ENCODE data around the gene KATNB1. TPM values are rescaled to one million over a fixed set of nuclear protein-coding genes. Genes with fewer than 3 reads are reported as not detected.

The KATNB1 gene
- total and polyA plus RNA-seq, 2 donors (not counting 1 experiment from before 2014, with no cell fraction given), result 6.7 to 15.2 TPM

DNA sequence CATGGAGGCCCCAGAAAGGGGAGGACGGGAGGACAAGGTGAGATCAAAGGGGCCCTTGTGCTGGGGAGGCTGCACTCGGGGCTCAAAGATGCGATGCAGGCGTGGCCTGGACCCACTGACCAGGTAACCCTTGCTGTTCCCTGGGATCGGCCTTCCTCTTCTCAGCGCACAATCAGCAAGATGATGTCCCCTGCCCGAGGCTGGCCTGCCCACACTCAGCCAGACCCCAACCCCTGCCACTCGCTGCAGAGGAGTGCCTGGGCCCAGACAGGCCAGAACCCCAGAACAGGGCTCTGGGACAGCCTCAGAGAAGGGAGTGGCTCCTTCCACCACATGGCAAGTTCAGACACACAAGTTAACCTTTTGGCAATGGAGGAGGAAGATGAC, 51.9 kb downstream of the KATNB1 start:
- Histone ChIP-seq H3K9ac (ENCODE audit: insufficient read depth, low read length) (no peak overlapping the region), H3K27ac (ENCODE audit: insufficient read depth, low read length) (no peak overlapping the region), H2AFZ (ENCODE audit: low read length) (no peak overlapping the region), H3K27me3 (ENCODE audit: control insufficient read depth, insufficient read depth, low read length) (no peaks in the 10 kb centered on the region), H3K4me3 (replicated peaks in 1 of 4; ENCODE audit: control extremely low read depth in 1 of 4, insufficient read depth in 1 of 4, low read depth in 3 of 4, low read length in 4 of 4) (no peak overlapping the region), H3K4me1 (ENCODE audit: control insufficient read depth, extremely low read depth, insufficient read depth, low read length) (peaks cover 10% of the 10 kb centered on the region), H3K9me3 (ENCODE audit: control insufficient read depth, insufficient read depth, low read depth, low read length) (no peaks in the 10 kb centered on the region), H3K79me2 (ENCODE audit: control insufficient read depth, insufficient read depth, low read length) (no peaks in the 10 kb centered on the region), H3K36me3 (ENCODE audit: control insufficient read depth, insufficient read depth, low read length) (peaks cover 15% of the 10 kb centered on the region), H4K20me1 (ENCODE audit: control insufficient read depth, extremely low read depth, insufficient read depth, low read length) (no peaks in the 10 kb centered on the region), H3K4me2 (ENCODE audit: extremely low read depth, insufficient read depth, low read length) (no peak overlapping the region)
- no peak for DNase-seq (ENCODE audit: low read depth in 2 of 2)
- TF ChIP-seq CTCF (conservative IDR thresholded peaks at IDR 0.05 in 1 of 2, IDR thresholded peaks at IDR 0.05 in 1 of 2; ENCODE audit: low read depth in 1 of 2, low read length in 2 of 2), result no peak
- TF ChIP-seq EZH2 (IDR thresholded peaks at IDR 0.05; ENCODE audit: low read length, missing control alignments), result no peak

DNA sequence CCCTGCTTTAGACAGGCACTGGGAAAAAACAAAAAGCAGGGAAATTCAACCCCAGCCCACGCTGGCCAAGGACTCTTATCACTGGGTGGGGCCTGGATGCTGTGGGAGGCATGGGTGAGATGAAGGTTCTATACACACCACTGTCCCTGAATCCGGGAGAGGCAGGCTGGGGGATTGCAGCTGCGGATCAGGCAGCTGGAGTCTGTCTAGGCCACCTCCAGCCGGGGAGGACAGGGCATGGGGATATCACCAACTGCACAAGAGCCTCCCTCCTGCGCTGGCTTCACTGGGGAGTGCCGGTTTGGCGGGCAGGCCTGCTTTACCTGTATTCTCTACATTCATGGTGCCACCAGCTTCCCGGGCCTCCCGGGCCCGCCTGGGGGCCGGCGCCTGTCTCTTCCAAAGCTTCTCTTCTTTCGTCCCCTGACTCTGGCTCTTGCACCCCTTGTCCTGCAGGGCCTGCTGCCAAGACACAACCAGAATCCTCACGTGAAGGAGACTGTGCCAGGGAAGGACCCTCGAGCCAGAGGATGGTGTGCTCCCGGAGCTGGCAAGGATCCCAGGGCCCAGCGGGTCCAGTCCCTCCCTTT, 52.8 kb downstream of the KATNB1 start:
- no peak overlapping the region for H3K4me2 ChIP-seq (ENCODE audit: extremely low read depth, insufficient read depth, low read length)
- H3K9ac ChIP-seq (ENCODE audit: insufficient read depth, low read length), result no peak overlapping the region
- no peaks in the 10 kb centered on the region for H3K9me3 ChIP-seq (ENCODE audit: control insufficient read depth, insufficient read depth, low read depth, low read length)
- no peak overlapping the region for H2AFZ ChIP-seq (ENCODE audit: low read length)
- H4K20me1 ChIP-seq (ENCODE audit: control insufficient read depth, extremely low read depth, insufficient read depth, low read length), result no peaks in the 10 kb centered on the region
- no peak for TF ChIP-seq CTCF (conservative IDR thresholded peaks at IDR 0.05 in 1 of 2, IDR thresholded peaks at IDR 0.05 in 1 of 2; ENCODE audit: low read depth in 1 of 2, low read length in 2 of 2)
- TF ChIP-seq EZH2 (IDR thresholded peaks at IDR 0.05; ENCODE audit: low read length, missing control alignments), result no peak
- H3K79me2 ChIP-seq (ENCODE audit: control insufficient read depth, insufficient read depth, low read length), result no peaks in the 10 kb centered on the region
- H3K27me3 ChIP-seq (ENCODE audit: control insufficient read depth, insufficient read depth, low read length), result no peaks in the 10 kb centered on the region
- H3K4me3 ChIP-seq (replicated peaks in 1 of 4; ENCODE audit: control extremely low read depth in 1 of 4, insufficient read depth in 1 of 4, low read depth in 3 of 4, low read length in 4 of 4), result no peak overlapping the region
- DNase-seq (ENCODE audit: low read depth in 2 of 2), result peak in 1 of 2 donors; percentile 57
- H3K4me1 ChIP-seq (ENCODE audit: control insufficient read depth, extremely low read depth, insufficient read depth, low read length), result peaks cover 10% of the 10 kb centered on the region
- no peak overlapping the region for H3K27ac ChIP-seq (ENCODE audit: insufficient read depth, low read length)
- peaks cover 15% of the 10 kb centered on the region for H3K36me3 ChIP-seq (ENCODE audit: control insufficient read depth, insufficient read depth, low read length)

DNA sequence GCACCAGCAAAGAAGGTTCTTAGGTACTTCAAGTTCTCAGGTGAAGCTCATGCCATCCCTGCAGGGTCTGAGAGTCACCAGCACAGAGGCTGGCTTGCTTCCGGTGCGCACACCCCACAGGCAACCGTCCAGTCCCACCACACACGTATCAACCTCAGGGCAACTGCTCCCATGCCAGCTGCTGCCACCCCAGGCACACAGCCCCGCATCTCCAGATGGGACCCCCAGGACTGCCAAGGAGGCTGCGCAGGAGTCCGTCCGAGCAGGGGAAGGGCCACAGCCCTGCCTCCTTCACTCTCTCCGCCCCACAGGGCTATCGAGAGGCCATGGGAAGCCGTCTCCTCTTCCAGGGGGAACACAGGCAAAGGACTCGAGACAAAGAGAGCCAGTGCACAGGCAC, 53.4 kb downstream of the KATNB1 start:
- Histone ChIP-seq H3K27ac (ENCODE audit: insufficient read depth, low read length) (no peak overlapping the region), H2AFZ (ENCODE audit: low read length) (no peak overlapping the region), H3K4me2 (ENCODE audit: extremely low read depth, insufficient read depth, low read length) (no peak overlapping the region), H3K4me1 (ENCODE audit: control insufficient read depth, extremely low read depth, insufficient read depth, low read length) (peaks cover 10% of the 10 kb centered on the region), H3K36me3 (ENCODE audit: control insufficient read depth, insufficient read depth, low read length) (peaks cover 15% of the 10 kb centered on the region), H3K9ac (ENCODE audit: insufficient read depth, low read length) (no peak overlapping the region), H3K79me2 (ENCODE audit: control insufficient read depth, insufficient read depth, low read length) (no peaks in the 10 kb centered on the region), H4K20me1 (ENCODE audit: control insufficient read depth, extremely low read depth, insufficient read depth, low read length) (no peaks in the 10 kb centered on the region), H3K9me3 (ENCODE audit: control insufficient read depth, insufficient read depth, low read depth, low read length) (no peaks in the 10 kb centered on the region), H3K27me3 (ENCODE audit: control insufficient read depth, insufficient read depth, low read length) (no peaks in the 10 kb centered on the region), H3K4me3 (replicated peaks in 1 of 4; ENCODE audit: control extremely low read depth in 1 of 4, insufficient read depth in 1 of 4, low read depth in 3 of 4, low read length in 4 of 4) (no peak overlapping the region)
- DNase-seq (ENCODE audit: low read depth in 2 of 2), result no peak
- TF ChIP-seq CTCF (conservative IDR thresholded peaks at IDR 0.05 in 1 of 2, IDR thresholded peaks at IDR 0.05 in 1 of 2; ENCODE audit: low read depth in 1 of 2, low read length in 2 of 2) (no peak), EZH2 (IDR thresholded peaks at IDR 0.05; ENCODE audit: low read length, missing control alignments) (no peak)
